K562 (cell line): ENCODE measurements around the gene COL5A1. TPM values are rescaled to one million over a fixed set of nuclear protein-coding genes. Genes with fewer than 3 reads are reported as not detected.

Experiments
- CBX8 ChIP-seq: fragments of 200-600 bp; sonication (generic); IDR thresholded peaks from 2 replicates; pipeline ENCODE4 v1.6.1; 2012; ENCODE audit warnings: borderline replicate concordance, mixed run types, low read depth, mild to moderate bottlenecking, moderate library complexity, mixed read lengths, low read length, control low read depth, inconsistent platforms; ENCODE audit not compliant: poor library complexity, severe bottlenecking; ENCODE audit errors: extremely low read depth
- ETV5 ChIP-seq: sonication (generic); formaldehyde crosslinking; IDR thresholded peaks from 2 replicates; pipeline ENCODE4 v1.4.0; 2020; ENCODE audit warnings: low read depth, mild to moderate bottlenecking, missing genetic modification reagents
- FOXK2 ChIP-seq, 2 experiments: fragments of 450-650 bp; IDR thresholded peaks in 1 of 2; conservative IDR thresholded peaks in 1 of 2; 2 replicates each; pipeline ENCODE4 v1.6.1; 2016; ENCODE audit warnings: low read depth in 2 of 2, mild to moderate bottlenecking in 1 of 2
- MEF2A ChIP-seq: IDR thresholded peaks from 2 replicates; pipeline ENCODE4 v1.6.1; 2011; ENCODE audit warnings: low read depth, mild to moderate bottlenecking, low read length, moderate library complexity; ENCODE audit not compliant: control insufficient read depth
- PHF8 ChIP-seq: fragments of 200-600 bp; sonication (generic); IDR thresholded peaks from 2 replicates; pipeline ENCODE4 v1.6.1; 2012; ENCODE audit warnings: mixed run types, mild to moderate bottlenecking, inconsistent platforms, low read length, moderate library complexity, borderline replicate concordance
- U2AF1 ChIP-seq: fragments of 200-400 bp; formaldehyde crosslinking; optimal IDR thresholded peaks from 2 replicates; pipeline ENCODE3; 2017; ENCODE audit warnings: mild to moderate bottlenecking, low read depth, low read length, moderate library complexity
- ZNF551 ChIP-seq: fragments of 250-450 bp; sonication (Bioruptor Pico); IDR thresholded peaks from 2 replicates; pipeline ENCODE4 v1.5.0; 2021; ENCODE audit warnings: mild to moderate bottlenecking, moderate library complexity
- polyA plus RNA-seq, 8 experiments: library from polyadenylated mRNA; depleted of rRNA in 4 of 8; stranded (reverse) in 5 of 8; unstranded in 3 of 8; fragments of >200 nt; fragmentation: Nextera tagmentation in 2 of 8; fragmentation: Illumina TruSeq in 1 of 8; extraction: Ambion mirVana in 2 of 8; extraction: Trizol in 1 of 8; gene quantifications; 2 replicates each; pipeline versions ENCODE4 v1.2.1 to v1.2.3, GENCODE V29; 2011 to 2014; ENCODE audit warnings: inconsistent platforms in 1 of 8, missing spikeins in 1 of 8
- total RNA-seq, 7 experiments: library from RNA; depleted of rRNA in 6 of 7; stranded (reverse); fragments of >200 nt in 6 of 7; fragmentation: Illumina TruSeq in 2 of 7; extraction: Trizol in 2 of 7; gene quantifications; 2 replicates each; pipeline versions ENCODE4 v1.2.1 to v1.2.3, GENCODE V29; 2011 to 2021; ENCODE audit warnings: low replicate concordance in 1 of 7
- TF ChIP-seq, protein P1 (sequence below): fragments of 250-450 bp; sonication (Bioruptor Pico); IDR thresholded peaks from 2 replicates; pipeline ENCODE4 v1.4.0; 2020; ENCODE audit warnings: mild to moderate bottlenecking
- TF ChIP-seq, protein P2 (sequence below): sonication (generic); formaldehyde crosslinking; IDR thresholded peaks from 2 replicates; pipeline ENCODE4 v1.8.0; 2022; ENCODE audit warnings: mild to moderate bottlenecking, missing genetic modification reagents, borderline replicate concordance

The COL5A1 gene
- total and polyA plus RNA-seq, 9 of the 15 experiments (the other 6 are each of a cell fraction or from before 2014, with no cell fraction given), result under 0.01 to 0.13 (median 0.04) TPM; not detected in 6

GRCh38 chr9:134657666-134658377 lies 16.2 kb downstream of the COL5A1 start (continued):
- TF ChIP-seq U2AF1, result no peak
- no peak for TF ChIP-seq FOXK2 (conservative IDR thresholded peaks at IDR 0.05 in 1 of 2, IDR thresholded peaks at IDR 0.05 in 1 of 2; ENCODE audit: low read depth in 2 of 2)
- no peak for TF ChIP-seq CBX8
- no peak for TF ChIP-seq ZNF551
- TF ChIP-seq, protein P1, sequence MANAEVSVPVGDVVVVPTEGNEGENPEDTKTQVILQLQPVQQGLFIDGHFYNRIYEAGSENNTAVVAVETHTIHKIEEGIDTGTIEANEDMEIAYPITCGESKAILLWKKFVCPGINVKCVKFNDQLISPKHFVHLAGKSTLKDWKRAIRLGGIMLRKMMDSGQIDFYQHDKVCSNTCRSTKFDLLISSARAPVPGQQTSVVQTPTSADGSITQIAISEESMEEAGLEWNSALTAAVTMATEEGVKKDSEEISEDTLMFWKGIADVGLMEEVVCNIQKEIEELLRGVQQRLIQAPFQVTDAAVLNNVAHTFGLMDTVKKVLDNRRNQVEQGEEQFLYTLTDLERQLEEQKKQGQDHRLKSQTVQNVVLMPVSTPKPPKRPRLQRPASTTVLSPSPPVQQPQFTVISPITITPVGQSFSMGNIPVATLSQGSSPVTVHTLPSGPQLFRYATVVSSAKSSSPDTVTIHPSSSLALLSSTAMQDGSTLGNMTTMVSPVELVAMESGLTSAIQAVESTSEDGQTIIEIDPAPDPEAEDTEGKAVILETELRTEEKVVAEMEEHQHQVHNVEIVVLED, result no peak
- TF ChIP-seq ETV5 (CRISPR knock-in tag), result no peak
- TF ChIP-seq PHF8, result no peak
- no peak for TF ChIP-seq MEF2A
- TF ChIP-seq, protein P2, sequence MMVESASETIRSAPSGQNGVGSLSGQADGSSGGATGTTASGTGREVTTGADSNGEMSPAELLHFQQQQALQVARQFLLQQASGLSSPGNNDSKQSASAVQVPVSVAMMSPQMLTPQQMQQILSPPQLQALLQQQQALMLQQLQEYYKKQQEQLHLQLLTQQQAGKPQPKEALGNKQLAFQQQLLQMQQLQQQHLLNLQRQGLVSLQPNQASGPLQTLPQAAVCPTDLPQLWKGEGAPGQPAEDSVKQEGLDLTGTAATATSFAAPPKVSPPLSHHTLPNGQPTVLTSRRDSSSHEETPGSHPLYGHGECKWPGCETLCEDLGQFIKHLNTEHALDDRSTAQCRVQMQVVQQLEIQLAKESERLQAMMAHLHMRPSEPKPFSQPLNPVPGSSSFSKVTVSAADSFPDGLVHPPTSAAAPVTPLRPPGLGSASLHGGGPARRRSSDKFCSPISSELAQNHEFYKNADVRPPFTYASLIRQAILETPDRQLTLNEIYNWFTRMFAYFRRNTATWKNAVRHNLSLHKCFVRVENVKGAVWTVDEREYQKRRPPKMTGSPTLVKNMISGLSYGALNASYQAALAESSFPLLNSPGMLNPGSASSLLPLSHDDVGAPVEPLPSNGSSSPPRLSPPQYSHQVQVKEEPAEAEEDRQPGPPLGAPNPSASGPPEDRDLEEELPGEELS (CRISPR knock-in tag), result no peak
